SK-N-SH (cell line): Measurements from ENCODE around the gene CAPN5. TPM values are rescaled to one million over a fixed set of nuclear protein-coding genes. Genes with fewer than 3 reads are reported as not detected.
"Not testable (repeated sequence)": the region's sequence is repeated elsewhere in the genome, so short reads cannot be mapped to it uniquely, and the experiment has no call there.

Experiments
- CTCF ChIA-PET: fragments of 300-600, 350-600 bp; formaldehyde crosslinking; extraction: SDS; loops from one replicate; lab custom pipeline; 2021; lab: Yijun Ruan, JAX
- POLR2A ChIA-PET: fragments of 350-600 bp; sonication (Branson Sonifier 250); formaldehyde crosslinking; extraction: SDS; loops from one replicate; lab custom pipeline; 2020; ENCODE audit warnings: antibody characterized with exemption, inconsistent platforms; lab: Yijun Ruan, JAX
- DNase-seq: peaks from one replicate; pipeline ENCODE4 v3.0.0; 2012
- H2AFZ ChIP-seq: fragments of 200-600 bp; sonication (generic); 2 replicates; pipeline ENCODE4 v1.8.1; 2016; ENCODE audit warnings: antibody characterized with exemption, mild to moderate bottlenecking, low read depth
- H3F3A ChIP-seq: fragments of 200-600 bp; sonication (generic); replicated peaks from 2 replicates; pipeline ENCODE3; 2016; ENCODE audit warnings: antibody characterized with exemption, mild to moderate bottlenecking; ENCODE audit not compliant: insufficient read depth
- H3K27ac ChIP-seq, 2 experiments: fragments of 200-500 bp in 1 of 2; fragments of 200-600 bp in 1 of 2; sonication (Bioruptor generic) in 1 of 2; sonication (generic), shearing (Covaris generic) in 1 of 2; 2 replicates each; pipeline versions ENCODE4 v1.5.1 to v1.6.1; 2014 to 2016; ENCODE audit warnings: low read depth in 2 of 2, inconsistent platforms in 1 of 2, low read length in 1 of 2, mild to moderate bottlenecking in 1 of 2, mixed read lengths in 1 of 2
- H3K27me3 ChIP-seq: fragments of 200-600 bp; sonication (generic), shearing (Covaris generic); 2 replicates; pipeline ENCODE4 v1.6.1; 2016; ENCODE audit warnings: mixed run types; ENCODE audit not compliant: insufficient read depth
- H3K36me3 ChIP-seq, 2 experiments: fragments of 200-500 bp in 1 of 2; fragments of 200-600 bp in 1 of 2; sonication (Bioruptor generic) in 1 of 2; sonication (generic) in 1 of 2; replicated peaks in 1 of 2; 2 replicates each; pipeline versions ENCODE3 to v1.5.1; 2014 to 2016; ENCODE audit warnings: low read length in 1 of 2, mild to moderate bottlenecking in 1 of 2; ENCODE audit not compliant: insufficient read depth in 2 of 2, control insufficient read depth in 1 of 2
- H3K4me1 ChIP-seq, 2 experiments: fragments of 200-500 bp in 1 of 2; fragments of 200-600 bp in 1 of 2; sonication (Bioruptor generic) in 1 of 2; sonication (generic), shearing (Covaris generic) in 1 of 2; 2 replicates each; pipeline versions ENCODE4 v1.5.1 to v1.6.1; 2014 to 2016; ENCODE audit warnings: low read depth in 1 of 2, low read length in 1 of 2, mixed run types in 1 of 2; ENCODE audit not compliant: insufficient read depth in 2 of 2, control insufficient read depth in 1 of 2
- H3K4me2 ChIP-seq: fragments of 200-600 bp; sonication (generic), shearing (Covaris generic); 2 replicates; pipeline ENCODE4 v1.6.1; 2017; ENCODE audit warnings: mixed run types
- H3K4me3 ChIP-seq, 2 experiments: fragments of 200-500 bp in 1 of 2; fragments of 200-600 bp in 1 of 2; sonication (Bioruptor generic) in 1 of 2; sonication (generic), shearing (Covaris generic) in 1 of 2; 2 replicates each; pipeline versions ENCODE4 v1.5.1 to v1.8.1; 2014 to 2016; ENCODE audit warnings: low read depth in 2 of 2, inconsistent platforms in 1 of 2, low read length in 1 of 2, mild to moderate bottlenecking in 1 of 2, mixed read lengths in 1 of 2, moderate library complexity in 1 of 2
- H3K79me2 ChIP-seq: fragments of 200-600 bp; sonication (generic); 2 replicates; pipeline ENCODE4 v1.8.1; 2017; ENCODE audit warnings: mild to moderate bottlenecking; ENCODE audit not compliant: insufficient read depth
- H3K9ac ChIP-seq: fragments of 200-600 bp; sonication (generic); 2 replicates; pipeline ENCODE4 v1.6.1; 2017; ENCODE audit warnings: mixed run types
- H3K9me2 ChIP-seq: fragments of 200-600 bp; sonication (generic); 2 replicates; pipeline ENCODE4 v1.6.1; 2017; ENCODE audit warnings: mixed run types
- H3K9me3 ChIP-seq: fragments of 200-600 bp; sonication (generic); 2 replicates; pipeline ENCODE4 v1.6.1; 2017; ENCODE audit warnings: mixed run types, mild to moderate bottlenecking, moderate library complexity
- H4K20me1 ChIP-seq: fragments of 200-600 bp; sonication (generic); 2 replicates; pipeline ENCODE4 v1.6.1; 2017; ENCODE audit warnings: mild to moderate bottlenecking, mixed run types; ENCODE audit not compliant: insufficient read depth
- CHD2 ChIP-seq: fragments of 150-350 bp; IDR thresholded peaks from 2 replicates; pipeline ENCODE4 v1.6.1; 2018; ENCODE audit warnings: low read length; ENCODE audit not compliant: partially characterized antibody
- GABPA ChIP-seq: IDR thresholded peaks from 2 replicates; pipeline ENCODE4 v1.4.0; 2012; ENCODE audit warnings: low read depth, mild to moderate bottlenecking
- MXI1 ChIP-seq: IDR thresholded peaks from 2 replicates; pipeline ENCODE4 v1.6.1; 2012; ENCODE audit warnings: mild to moderate bottlenecking, low read depth, low read length, improper control_type of control experiment
- RAD21 ChIP-seq: IDR thresholded peaks from 2 replicates; pipeline ENCODE4 v1.6.1; 2012; ENCODE audit warnings: mild to moderate bottlenecking, low read length
- RCOR1 ChIP-seq: fragments of 150-350 bp; IDR thresholded peaks from 2 replicates; pipeline ENCODE4 v1.6.1; 2017; ENCODE audit warnings: antibody characterized with exemption, low read length
- RFX5 ChIP-seq: IDR thresholded peaks from 2 replicates; pipeline ENCODE4 v1.6.1; 2012; ENCODE audit warnings: mild to moderate bottlenecking, improper control_type of control experiment, low read length
- SMC3 ChIP-seq: IDR thresholded peaks from 2 replicates; pipeline ENCODE4 v1.6.1; 2012; ENCODE audit warnings: low read depth, low read length, improper control_type of control experiment
- TCF12 ChIP-seq: IDR thresholded peaks from 2 replicates; pipeline ENCODE4 v1.4.0; 2012
- YY1 ChIP-seq: IDR thresholded peaks from 2 replicates; pipeline ENCODE4 v1.4.0; 2012; ENCODE audit warnings: low read depth, mild to moderate bottlenecking
- WGBS: methylation state at CpG from one replicate; pipeline ENCODE4 v1.1.6; 2017; ENCODE audit warnings: low lambda C conversion rate; 5-methylcytosine and 5-hydroxymethylcytosine counted together
- polyA plus RNA-seq, 3 experiments: library from polyadenylated mRNA; depleted of rRNA; stranded (reverse); fragments of >200 nt; gene quantifications; 2 replicates each; pipeline ENCODE4 v1.2.3, GENCODE V29; 2012
- TF ChIP-seq, protein P1 (sequence below): IDR thresholded peaks from 2 replicates; pipeline ENCODE4 v1.4.0; 2012; ENCODE audit warnings: low read depth, borderline replicate concordance
- TF ChIP-seq, protein P2 (sequence below): fragments of 200-600 bp; sonication (generic); IDR thresholded peaks from 2 replicates; pipeline ENCODE4 v1.6.1; 2017; ENCODE audit warnings: antibody characterized with exemption, mild to moderate bottlenecking, moderate library complexity

CAPN5 gene
- polyA plus RNA-seq, 1 of the 3 experiments (the other 2 are of a cell fraction): 33.1 TPM

DNA sequence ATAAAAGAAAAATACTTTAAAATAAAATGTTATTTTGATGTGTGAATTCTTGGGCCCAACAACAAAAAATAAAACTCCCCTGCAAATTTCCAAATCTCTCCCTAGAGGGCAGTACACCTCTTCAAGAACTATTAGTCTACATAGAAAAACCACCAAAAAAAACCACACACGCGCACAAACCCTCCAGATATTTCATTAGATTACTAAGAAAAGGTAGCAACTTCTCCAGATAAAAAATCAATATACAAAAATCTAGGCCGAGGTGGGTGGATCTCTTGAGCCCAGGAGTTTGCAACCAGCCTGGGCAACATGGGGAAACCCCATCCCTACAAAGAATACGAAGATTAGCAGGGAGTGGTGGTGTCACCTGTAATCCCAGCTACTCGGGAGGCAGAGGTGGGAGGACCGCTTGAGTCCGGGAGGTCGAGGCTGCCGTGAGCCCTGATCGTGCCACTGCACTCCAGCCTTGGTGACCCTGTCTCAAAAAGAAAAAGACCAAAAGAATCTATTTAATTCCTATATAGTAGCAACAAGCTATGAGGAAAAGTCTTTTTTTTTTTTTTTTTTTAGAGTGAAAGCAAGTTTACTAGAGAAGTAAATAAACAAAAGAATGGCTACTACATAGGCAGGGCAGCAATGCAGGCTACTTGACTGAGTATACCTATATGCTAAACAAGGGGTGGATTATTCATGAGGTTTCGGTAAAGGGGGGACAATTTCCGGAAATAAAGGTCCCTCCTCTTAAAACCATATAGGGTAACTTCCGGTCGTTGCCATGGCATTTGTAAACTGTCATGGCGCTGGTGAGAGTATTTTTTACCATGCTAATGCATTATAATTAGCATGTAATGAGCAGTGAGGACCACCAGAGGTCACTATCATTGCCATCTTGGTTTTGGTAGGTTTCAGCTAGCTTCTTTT lies 19.5 kb upstream of the CAPN5 start:
- Histone ChIP-seq H4K20me1 (no peaks in the 10 kb centered on the region), H3K4me1 (peaks cover 3 to 6% of the 10 kb centered on the region in 2 experiments; a peak in 2 of 4 replicates), H3K4me2 (peak overlapping the region; percentile 81), H3F3A (peaks cover 12% of the 10 kb centered on the region), H3K9me3 (no peaks in the 10 kb centered on the region), H3K9me2 (no peaks in the 10 kb centered on the region), H2AFZ (peak overlapping the region; percentile 92), H3K9ac (peak overlapping the region; percentile 21; the same call in 1 of the 2 replicates), H3K4me3 (peak overlapping the region; percentile 34 to 67), H3K27ac (peak overlapping the region in 1 of 2 experiments; percentile 48; a peak in 1 of 4 replicates), H3K79me2 (no peaks in the 10 kb centered on the region), H3K27me3 (no peaks in the 10 kb centered on the region), H3K36me3 (no peaks in the 10 kb centered on the region)
- DNase-seq: peak; percentile 82
- 2% methylated on average over 15 of the region's 15 CpGs for WGBS
- ChIA-PET CTCF (interaction anchor here (0.6 to 12.6 kb wide), 35 partner anchors 11 to 591 kb away, joined by 3 to 218 read pairs (median 7); partner anchors contain the start of genes CAPN5, MYO7A and OMP), POLR2A (no interaction called here)
- TF ChIP-seq GABPA (peak; percentile 75), SMC3 (peak; percentile 66), RAD21 (peak; percentile 74), CHD2 (peak; percentile 52), YY1 (peak; percentile 90), TCF12 (no peak), MXI1 (peak; percentile 90), RCOR1 (no peak), RFX5 (0 out of 2 replicates have a peak, but pooled peaks have one; percentile 33)
- TF ChIP-seq, protein P1, sequence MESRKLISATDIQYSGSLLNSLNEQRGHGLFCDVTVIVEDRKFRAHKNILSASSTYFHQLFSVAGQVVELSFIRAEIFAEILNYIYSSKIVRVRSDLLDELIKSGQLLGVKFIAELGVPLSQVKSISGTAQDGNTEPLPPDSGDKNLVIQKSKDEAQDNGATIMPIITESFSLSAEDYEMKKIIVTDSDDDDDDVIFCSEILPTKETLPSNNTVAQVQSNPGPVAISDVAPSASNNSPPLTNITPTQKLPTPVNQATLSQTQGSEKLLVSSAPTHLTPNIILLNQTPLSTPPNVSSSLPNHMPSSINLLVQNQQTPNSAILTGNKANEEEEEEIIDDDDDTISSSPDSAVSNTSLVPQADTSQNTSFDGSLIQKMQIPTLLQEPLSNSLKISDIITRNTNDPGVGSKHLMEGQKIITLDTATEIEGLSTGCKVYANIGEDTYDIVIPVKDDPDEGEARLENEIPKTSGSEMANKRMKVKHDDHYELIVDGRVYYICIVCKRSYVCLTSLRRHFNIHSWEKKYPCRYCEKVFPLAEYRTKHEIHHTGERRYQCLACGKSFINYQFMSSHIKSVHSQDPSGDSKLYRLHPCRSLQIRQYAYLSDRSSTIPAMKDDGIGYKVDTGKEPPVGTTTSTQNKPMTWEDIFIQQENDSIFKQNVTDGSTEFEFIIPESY: no peak
- TF ChIP-seq, protein P2, sequence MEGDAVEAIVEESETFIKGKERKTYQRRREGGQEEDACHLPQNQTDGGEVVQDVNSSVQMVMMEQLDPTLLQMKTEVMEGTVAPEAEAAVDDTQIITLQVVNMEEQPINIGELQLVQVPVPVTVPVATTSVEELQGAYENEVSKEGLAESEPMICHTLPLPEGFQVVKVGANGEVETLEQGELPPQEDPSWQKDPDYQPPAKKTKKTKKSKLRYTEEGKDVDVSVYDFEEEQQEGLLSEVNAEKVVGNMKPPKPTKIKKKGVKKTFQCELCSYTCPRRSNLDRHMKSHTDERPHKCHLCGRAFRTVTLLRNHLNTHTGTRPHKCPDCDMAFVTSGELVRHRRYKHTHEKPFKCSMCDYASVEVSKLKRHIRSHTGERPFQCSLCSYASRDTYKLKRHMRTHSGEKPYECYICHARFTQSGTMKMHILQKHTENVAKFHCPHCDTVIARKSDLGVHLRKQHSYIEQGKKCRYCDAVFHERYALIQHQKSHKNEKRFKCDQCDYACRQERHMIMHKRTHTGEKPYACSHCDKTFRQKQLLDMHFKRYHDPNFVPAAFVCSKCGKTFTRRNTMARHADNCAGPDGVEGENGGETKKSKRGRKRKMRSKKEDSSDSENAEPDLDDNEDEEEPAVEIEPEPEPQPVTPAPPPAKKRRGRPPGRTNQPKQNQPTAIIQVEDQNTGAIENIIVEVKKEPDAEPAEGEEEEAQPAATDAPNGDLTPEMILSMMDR: peak; percentile 79

DNA sequence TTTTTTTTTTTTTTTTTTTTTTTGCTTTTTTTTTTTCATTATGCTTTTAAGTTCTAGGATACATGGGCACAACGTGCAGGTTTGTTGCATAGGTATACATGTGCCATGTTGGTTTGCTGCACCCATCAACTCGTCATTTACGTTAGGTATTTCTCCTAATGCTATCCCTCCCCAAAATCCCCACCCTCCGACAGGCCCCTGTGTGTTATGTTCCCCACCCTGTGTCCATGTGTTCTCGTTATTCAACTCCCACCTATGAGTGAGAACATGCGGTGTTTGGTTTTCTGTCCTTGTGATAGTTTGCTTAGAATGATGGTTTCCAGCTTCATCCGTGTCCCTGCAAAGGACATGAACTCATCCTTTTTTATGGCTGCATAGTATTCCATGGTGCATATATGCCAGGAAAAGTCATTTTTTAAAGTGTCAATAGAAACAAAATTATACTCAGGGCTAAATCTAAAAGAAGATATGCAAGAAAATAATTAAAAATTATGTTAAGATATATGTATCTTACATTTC lies 18.8 kb upstream of the CAPN5 start:
- CTCF ChIA-PET: interaction anchor here (0.6 to 12.6 kb wide), 33 partner anchors 8 to 591 kb away, joined by 3 to 218 read pairs (median 7); partner anchors contain the start of genes CAPN5, MYO7A and OMP
- 65% methylated on average over 7 of the region's 7 CpGs for WGBS

More for the DNA sequence above, 18.8 kb upstream of the CAPN5 start:
- H3K9me3 ChIP-seq, H3K9ac ChIP-seq, H3K27ac ChIP-seq, H3K4me3 ChIP-seq, H4K20me1 ChIP-seq, H3K4me2 ChIP-seq, DNase-seq, H3K79me2 ChIP-seq, H3K9me2 ChIP-seq, H3K4me1 ChIP-seq, H2AFZ ChIP-seq, H3K36me3 ChIP-seq, POLR2A ChIA-PET, H3K27me3 ChIP-seq: not testable (repeated sequence)
- peaks cover 12% of the 10 kb centered on the region for H3F3A ChIP-seq
